ENCODE data around the gene FBXO21.
"Not testable (repeated sequence)": the region's sequence is repeated elsewhere in the genome, so short reads cannot be mapped to it uniquely, and the experiment has no call there.

FBXO21 gene

DNA sequence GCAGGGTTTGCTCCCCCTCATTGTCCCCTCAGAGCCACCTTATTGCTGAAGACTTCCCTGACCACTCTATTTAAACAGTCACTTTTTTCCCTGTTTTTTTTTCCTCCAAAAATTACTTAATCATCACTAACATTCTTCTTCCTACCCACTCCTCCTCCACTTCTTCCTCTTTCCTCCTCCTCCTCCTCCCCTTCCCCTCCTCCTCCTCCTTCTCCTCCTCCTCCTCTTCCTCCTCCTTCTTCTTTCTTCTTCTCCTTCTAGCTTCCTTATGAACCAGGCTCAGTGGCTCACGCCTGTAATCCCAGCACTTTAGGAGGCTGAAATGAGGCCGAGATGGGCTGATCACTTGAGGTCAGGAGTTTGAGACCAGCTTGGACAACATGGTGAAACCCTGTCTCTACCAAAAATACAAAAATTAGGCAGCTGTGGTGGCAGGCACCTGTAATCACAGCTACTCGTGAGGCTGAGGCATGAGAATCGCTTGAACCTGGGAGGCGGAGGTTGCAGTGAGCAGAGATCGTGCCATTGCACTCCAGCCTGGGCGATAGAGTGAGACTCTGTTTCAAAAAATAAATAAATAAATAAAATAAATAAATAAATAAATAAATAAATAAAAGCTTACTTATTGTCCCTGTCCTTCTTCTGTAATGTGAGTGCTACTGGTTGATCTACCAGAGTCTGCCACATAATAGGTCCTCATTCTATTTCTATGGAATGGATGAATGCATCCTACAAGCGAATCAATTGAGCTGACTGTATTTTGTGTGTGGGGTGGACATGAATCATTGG, 9.9 kb upstream of the FBXO21 start:
- DNase-seq, result not testable (repeated sequence)

DNA sequence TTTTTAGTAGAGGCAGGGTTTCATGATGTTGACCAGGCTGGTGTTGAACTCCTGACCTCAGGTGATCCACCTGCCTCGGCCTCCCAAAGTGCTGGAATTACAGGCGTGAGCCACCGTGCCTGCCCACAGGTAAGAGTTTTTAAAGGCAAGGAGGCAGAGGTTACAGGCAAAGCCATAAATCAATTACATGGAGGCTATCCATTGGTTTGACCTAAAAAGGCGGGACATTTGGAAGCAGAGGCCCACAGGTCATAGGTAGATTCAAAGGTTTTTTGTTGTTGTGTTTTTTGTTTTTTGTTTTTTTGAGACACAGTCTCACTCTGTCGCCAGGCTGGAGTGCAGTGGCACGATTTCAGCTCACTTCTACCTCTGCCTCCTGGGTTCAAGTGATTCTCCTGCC, 6.1 kb upstream of the FBXO21 start:
- DNase-seq, result not testable (repeated sequence)

DNA sequence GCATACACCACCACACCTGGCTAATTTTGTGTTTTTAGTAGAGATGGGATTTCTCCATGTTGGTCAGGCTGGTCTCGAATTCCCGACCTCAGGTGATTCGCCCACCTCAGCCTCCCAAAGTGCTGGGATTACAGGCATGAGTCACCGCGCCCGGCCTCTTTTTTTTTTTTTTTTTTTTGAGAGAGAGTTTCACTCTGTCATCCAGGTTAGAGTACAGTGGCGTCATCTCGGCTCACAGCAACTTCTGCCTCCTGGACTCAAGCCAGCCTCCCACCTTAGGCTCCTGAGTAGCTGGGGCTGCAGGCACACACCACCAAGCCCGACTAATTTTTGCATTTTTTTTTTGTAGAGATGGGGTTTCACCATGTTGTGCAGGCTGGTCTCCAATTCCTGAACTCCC, 4.8 kb upstream of the FBXO21 start:
- DNase-seq, result not testable (repeated sequence)

DNA sequence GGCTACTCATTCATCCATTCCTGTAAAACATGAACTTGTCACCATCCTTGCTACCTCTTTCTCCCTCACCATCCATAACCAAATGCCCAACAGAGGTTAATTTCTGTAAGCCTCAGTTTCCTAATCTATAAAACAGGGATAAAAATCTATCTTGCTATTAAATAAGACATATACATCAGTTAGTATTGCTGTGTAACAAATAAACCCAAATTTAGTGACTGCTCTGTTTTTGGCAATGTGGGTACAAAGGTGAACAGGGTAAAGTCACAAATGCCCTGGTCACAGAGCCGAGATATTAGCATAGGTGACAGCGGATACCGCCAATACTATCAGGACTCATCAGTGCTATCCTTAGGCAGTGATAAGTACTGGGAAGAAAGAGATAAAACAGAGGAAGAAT, 3.6 kb upstream of the FBXO21 start:
- no peak for DNase-seq

DNA sequence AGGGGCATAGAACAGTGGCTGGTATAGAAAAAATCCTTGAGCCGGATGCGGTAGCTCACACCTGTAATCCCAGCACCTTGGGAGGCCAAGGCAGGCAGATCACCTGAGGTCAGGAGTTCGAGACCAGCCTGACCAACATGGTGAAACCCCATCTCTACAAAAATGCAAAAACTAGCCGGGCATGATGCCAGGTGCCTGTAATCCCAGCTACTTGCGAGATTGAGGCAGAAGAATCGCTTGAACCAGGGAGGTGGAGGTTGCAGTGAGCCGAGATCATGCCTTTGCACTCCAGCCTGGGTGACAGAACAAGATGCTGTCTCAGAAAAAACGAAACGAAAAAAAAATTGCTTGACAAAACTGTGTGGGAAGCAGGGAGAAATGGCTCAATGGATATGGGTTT, 2.3 kb upstream of the FBXO21 start:
- DNase-seq, result not testable (repeated sequence)

DNA sequence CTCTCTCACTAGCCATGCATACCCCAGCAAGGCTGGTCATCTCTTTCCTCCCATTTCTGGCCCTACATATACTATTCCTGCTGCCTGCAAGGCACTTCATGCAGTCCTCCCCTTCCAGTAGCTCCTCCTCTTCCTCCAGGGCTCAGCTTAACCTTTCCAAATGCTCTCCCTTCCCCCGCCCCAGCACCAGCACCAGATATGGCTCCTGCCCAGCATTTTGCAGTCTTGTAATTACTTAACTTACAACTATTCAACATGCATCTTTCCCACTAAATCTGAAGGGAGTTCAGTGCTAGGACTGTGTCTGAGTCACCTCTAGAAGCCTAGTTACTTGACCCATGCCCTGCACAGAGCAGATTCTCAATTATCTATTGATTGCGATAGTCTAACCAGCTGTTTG, 1.8 kb upstream of the FBXO21 start:
- no peak for DNase-seq

DNA sequence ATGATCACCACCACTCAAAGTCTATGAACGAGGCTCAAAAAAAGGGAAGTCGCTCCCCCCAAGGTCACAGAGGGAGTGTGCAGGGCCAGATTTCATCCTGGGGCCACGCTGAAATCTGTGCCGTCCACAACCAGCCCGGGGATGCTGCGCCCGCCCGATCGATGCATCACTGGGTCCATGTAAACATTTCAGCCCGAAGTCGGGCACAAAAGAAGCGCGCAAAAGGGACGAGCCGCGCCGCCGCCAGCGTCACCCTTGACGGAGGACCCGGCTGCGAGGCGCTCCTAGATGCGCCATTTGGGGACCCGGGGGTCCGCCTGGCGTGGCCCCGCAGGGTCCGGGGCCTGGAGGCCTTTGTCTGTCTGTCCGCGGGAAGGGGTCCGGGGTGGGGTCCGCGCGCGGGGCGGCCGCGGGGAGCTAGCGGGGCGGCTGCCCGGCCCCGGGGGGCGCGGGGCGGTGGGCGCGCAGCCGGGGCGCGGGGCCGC, 503 bp downstream of the FBXO21 start:
- DNase-seq, result peak; percentile 3 to 7

DNA sequence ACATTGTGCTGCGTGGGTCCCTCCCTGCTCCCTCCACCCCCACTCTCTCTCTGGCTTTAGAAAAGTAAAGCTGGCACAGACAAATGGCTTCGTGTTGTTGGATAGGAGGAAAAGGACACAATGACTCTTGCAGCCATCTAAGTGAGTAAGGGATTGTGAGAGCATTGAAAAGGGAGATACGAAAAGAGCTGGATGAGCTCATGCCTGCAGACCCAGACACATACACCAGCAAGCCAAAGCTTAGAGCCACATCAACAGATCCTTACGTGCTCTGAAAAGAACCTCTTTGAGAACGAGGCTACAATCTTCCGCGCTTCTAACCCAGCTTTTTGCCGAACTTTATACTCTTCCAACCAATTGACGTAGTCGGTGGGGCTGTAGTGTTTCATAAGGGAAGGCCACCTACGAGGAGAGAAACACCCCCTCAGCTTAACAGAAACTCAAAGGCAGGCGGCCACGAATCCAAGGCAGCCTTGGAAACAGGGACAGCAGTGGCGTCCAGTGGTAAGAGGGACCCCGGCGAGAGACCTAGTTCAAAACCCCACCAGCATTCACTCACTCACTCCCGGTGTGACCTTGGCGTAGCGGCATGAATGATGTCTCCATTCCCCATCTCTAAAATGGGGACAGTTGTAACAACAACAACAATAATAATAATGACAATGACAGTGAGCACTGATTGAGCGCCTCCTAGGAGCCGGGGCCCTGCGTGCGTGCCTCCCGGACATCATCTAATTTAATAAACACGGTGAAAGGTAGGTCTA, 1.1 kb downstream of the FBXO21 start:
- DNase-seq, result no peak

DNA sequence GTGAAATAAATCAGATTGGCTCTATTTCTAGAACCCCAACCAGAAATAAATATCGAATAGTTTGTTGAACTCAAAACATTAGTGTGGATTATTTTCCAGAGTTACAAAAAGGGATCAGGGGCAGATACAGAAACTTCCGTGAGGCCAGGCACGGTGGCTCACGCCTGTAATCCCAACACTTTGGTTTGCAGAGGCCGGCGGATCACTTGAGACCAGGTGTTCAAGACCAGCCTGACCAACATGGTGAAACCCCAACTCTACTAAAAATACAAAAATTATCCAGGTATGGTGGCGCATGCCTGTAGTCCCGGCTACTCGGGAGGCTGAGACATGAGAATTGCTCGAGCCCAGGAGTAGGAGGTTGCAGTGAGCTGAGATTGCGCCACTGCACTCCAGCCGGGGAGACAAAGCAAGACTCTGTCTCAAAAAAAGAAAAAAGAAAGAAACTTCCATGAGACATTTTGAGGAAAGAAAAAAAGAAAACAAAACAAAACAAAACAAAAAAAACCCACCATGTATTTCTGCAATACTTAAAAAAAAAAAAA, 2.1 kb downstream of the FBXO21 start:
- DNase-seq, result no peak

DNA sequence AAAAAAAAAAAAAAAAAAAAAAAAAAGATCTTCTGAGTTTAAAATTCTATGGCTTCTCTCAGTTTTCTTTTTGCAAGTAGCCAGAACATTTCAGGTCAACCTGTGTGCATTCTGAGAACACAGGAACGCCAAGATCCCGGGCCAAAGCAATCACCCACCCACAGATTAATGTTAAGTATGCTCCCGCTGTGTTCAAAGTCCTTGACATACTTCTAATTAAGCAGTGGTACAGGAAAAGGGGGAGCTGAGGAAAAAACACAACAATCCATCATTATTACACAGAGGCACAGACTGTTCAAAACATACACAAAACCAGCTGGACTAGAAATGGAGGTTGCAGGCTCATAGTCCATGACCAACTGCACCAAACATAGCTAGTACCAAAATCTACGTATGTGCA, 2.8 kb downstream of the FBXO21 start:
- DNase-seq, result no peak

DNA sequence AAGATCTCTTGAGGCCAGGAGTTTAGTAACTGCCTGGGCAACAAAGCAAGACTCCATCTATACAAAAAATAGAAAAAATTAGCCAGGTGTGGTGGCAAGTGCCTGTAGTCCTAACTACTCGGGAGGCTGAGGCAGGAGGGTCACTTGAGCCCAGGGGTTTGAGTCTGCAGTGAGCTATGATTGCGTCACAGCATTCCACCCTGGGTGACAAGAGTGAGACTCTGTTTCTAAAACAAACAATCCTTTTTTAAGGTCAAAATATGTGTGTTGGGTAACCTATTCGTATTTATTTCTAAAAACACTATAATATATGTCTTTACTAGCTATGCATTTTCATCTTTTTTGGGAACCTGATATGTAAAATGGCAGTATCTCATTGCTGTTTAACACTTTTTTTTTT, 7.4 kb downstream of the FBXO21 start:
- DNase-seq, result no peak

DNA sequence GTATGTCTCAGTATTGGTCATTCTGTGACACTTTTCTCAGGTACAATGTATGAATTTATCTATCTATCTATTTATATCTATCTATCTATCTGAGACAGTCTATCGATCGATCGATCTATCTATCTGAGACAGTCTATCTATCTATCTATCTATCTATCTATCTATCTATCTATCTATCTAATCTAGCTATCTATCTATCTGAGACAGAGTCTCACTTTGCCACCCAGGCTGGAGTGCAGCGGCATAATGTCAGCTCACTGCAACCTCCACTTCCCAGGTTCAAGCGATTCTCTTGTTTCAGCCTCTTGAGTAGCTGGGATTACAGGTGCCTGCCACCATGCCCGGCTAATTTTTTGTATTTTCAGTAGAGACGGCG, 8.8 kb downstream of the FBXO21 start:
- DNase-seq, result not testable (repeated sequence)

DNA sequence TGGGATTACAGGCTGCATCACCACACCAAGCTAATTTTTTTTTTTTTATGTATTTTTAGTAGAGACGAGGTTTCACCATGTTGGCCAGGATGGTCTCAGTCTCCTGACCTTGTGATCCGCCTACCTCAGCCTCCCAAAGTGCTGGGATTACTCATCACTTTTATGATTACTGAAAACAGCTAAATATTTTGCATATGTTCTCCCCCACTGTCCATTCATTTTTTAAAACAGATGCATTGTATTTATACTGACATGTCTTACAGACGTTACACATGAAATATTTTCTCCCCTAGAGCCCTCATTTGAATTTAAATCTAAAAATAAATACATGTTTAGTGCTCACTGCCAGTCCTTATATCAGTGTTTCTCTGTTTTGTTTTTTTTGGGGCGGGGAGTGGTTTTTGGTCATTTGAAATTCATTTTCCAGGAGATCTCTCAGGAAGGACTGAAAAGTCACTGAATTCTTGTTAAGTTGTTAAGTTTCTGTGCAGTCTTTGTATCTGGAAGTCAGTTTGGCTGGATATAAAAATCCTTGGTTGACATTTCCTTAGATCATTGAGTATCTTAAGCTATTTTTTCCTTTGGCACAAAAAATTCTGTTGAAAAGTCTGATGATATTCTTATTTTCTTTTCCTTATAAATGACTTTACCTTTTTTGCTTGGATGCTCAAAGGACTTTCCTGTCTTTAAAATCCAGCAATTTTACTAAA, 9.4 kb downstream of the FBXO21 start:
- no peak for DNase-seq

DNA sequence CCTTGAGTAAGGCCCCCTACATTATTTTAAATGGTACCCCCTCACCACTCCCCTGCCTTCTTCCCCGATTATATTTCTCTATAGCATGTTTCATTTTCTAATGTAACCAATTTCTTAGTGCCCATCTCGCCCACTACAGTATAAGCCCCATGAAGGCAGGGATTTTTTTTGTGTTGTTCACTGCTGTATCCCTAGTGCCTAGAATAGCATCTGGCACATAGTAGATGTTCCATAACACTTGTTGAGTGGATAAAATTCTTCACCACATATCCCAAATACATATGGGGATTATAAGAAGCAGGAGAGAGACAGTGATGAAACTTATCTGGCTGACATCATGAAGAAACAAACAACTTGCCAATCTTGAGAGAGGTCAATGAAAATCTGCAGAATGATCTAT, 11.5 kb downstream of the FBXO21 start:
- DNase-seq, result no peak

DNA sequence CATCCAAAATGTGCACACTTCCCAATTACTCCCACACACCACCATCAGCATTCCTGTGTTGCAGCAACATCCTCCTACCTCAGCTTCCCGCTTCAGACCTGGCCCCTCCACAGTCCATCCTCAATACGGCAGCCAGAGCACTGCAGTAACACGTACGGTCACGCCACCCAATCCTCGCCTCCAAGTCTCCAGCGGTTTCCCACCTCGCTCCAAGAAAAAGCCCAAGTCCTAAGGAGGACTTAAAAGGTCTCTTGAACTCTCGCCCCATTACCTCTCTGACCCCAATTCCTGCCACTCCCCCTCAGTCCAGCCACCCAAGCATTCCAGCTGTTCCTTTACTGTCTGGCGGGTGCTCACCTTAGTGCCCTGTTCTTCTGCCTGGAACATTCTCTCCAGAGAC, 12.0 kb downstream of the FBXO21 start:
- no peak for DNase-seq

DNA sequence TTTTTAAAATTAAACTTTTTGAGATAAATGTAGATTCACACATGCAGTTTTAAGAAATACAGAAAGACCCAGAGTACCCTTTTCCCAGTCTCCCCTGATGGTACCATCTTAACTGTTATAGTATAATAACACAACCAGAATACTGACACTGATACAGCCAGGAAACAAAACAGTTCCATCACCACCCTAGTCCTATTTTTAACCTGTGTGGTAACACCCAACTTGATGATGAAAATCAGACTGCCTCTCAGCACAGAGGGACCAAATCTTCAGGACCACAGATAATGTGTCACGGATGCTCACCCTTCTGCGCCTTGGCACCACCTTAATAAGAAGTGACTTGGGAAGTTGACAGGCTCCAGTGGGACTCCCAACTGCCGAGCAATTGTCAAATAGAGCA, 18.1 kb downstream of the FBXO21 start:
- DNase-seq, result no peak

DNA sequence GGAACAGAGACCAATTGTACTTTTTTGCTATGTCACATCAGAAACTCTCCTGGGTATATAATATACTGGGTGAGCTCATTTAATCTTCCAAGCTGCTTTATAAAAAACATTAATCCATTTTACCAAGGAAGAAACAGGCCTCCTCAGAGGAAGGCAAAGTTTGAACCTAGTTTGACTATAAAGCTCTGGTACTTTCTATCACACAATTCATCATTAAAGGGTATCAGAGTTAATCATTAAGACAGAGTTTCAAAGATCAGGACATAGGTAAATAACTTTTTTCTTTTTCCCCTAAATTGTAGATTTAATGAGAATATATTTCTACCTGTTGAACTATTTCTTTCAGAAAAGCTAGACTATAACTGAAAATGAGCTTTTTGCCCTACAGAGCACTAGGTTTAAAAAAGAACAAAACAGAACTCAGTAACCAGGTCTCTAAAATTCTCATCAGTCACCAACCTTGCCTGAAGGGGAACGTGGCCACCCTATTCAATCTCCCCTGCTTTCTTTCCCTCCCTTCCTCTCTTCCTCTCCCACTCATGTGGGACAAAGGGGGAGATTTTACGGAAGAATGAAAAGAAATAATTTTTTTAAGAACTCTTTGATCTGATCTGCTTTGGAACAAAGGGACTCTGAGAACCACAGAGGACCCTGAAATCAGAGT, 18.6 kb downstream of the FBXO21 start:
- DNase-seq, result no peak

DNA sequence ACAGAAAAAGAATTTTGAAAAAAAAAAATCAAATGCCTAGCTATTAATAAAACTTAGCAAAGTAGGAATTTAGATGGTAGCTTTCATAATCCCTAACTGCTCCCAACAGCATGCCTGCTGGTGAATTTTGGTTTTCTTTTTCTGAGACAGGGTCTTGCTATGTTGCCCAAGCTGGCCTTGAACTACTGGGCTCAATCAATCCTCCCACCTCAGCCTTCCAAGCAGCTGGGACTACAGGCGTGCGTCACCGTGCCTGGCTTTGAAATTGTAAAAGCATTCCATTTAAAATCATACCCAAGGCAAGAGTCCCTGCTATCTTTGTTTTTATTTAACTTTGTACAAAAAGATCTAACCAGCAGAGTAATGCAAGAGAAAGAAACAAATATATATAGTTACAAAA, 20.7 kb downstream of the FBXO21 start:
- DNase-seq, result no peak

DNA sequence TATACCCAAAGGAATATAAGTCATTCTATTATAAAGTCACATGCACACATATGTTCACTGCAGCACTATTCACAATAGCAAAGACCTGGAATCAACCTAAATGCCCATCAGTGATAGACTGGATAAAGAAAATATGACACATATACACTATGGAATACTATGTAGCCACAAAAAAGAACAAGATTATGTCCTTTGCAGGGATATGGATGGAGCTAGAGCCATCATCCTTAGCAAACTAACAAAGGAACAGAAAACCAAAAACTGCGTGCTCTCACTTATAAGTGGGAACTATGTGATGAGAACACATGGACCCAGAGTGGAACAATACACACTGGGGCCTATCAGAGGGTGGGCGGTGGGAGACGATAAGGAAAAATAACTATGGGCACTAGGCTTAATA, 21.3 kb downstream of the FBXO21 start:
- DNase-seq, result no peak

DNA sequence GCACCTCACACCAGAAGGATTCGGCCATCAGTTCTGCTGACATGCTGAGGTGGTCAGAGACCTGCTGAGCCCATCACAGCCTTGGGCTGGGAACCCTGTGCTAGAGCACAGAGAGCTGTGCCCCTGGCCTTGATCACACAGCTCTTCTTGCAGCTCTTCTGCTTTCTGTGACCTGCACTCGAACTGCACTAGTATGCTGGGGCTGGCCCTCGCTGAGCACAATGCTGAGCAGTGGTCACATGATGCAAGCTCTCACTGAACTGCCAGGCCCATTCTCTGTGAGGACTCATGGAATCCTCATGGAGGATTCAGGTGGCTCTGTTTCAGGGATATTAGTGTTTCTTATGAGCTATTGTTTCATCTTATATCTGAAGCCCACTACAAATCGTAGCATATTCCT, 22.5 kb downstream of the FBXO21 start:
- DNase-seq, result no peak

DNA sequence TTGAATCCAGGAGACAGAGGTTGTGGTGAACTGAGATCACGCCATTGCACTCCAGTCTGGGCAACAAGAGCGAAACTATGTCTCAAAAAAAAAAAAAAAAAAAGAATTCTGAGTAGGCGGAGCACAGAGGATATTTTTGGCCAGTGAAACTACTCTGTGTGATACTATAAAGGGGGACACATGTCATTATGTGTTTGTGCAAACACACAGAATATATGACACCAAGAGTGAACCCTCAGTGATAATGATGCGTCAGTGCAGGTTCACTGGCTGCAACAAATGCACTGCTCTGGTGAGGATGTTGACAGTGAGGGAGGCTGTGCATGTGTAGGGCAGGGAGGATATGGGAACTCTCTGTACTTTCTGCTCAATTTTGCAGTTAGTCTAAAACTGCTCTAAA, 24.2 kb downstream of the FBXO21 start:
- no peak for DNase-seq

DNA sequence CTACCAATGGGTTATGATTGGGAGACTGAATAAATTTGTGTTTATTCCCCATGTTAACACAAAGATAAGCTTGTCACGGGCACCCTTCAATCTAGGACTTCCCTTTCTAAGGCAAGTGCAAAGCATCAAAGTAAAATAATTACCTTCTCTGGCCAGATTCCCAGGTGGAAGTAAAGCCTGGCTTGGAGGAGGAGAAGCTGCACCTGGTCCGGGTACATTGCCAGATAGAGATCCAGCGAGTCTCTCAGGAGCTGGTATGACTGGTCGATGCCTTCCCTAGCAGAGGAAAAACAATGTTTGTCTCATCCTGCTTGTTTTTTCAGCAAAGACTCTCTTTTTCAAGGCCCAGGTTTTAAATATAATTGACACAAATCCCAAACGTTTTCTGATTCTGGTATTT, 24.9 kb downstream of the FBXO21 start:
- no peak for DNase-seq

DNA sequence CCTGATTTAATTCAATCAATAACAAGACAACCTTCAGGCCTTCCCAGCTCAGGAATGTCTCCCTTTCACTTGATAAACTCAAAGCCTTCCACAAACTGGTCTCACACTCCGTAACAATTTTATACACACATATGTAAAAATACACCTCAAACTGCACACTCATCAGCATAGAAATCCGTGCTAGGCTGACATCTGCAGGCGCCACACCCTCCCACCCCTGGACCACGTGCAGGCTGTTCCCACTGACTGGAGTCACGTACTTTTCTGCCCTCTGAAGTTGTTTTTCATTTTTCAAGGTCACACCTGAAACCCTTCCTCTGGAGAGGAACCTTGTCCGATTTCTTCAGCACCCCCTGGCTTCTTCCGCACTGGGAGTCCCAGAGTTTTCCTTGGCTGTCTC, 27.6 kb downstream of the FBXO21 start:
- DNase-seq, result no peak
